Fibroblast of skin of left quadriceps (primary cell): Measurements from ENCODE around the gene DHRS7B.
A peak's percentile ranks its signal among the peaks of the same experiment; 100 is the strongest.
"Not testable (repeated sequence)": the region's sequence is repeated elsewhere in the genome, so short reads cannot be mapped to it uniquely, and the experiment has no call there.

Experiments
- DNase-seq, 2 experiments: peaks; one replicate each; pipeline ENCODE4 v3.0.0-alpha.2; 2013; ENCODE audit warnings: low read depth in 2 of 2

Gene DHRS7B

DNA sequence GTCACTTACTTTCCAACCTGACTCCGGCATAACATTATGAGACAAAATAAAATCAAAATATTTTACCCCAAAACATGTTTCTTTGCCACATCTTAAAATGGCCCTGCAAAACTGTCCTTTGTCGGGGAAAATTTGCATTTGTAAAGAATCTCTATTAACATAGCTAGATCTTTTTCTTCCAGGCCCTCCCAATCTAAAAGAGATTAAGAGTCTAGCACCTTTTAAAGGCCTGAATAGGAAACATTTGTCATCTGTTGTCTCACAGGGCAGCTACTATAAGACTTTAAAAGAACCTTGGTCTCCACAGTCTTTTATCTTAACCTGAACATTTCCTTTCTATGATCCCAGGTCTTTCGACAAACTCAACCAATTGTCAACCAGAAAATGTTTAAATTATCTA is 18.1 kb upstream of the DHRS7B start:
- no peak for DNase-seq

DNA sequence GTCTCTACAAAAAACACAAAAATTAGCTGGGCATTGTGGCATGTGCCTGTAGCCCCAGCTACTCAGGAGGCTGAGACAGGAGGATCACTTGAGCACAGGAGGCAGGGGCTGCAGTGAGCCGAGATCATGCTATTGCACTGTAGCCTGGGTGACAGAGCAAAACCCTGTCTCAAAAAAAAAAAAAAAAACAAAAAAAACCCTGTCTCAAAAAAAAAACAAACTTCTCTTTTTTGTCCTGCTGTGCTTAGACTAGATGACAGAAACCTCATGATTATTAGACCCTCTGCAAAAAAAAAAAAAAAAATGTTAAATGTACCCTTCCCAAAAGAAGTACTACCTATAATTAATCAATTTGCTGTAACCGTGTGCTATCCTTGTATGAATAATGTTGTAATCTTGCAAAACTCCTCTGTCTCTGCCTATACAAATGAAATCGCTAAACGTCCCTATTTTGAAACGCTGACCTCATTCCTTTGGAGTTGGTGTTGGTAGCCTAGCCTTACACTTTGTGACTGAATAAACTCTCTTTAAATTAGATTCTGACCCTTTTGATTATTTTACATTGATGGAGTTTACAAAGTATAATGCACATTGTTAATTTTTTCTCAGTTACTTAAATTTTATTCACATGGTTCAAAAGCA is 13.6 kb upstream of the DHRS7B start:
- DNase-seq, result no peak

GRCh38 chr17:21113716-21114115 is 13.0 kb upstream of the DHRS7B start:
- no peak for DNase-seq

GRCh38 chr17:21114791-21115190 is 12.0 kb upstream of the DHRS7B start:
- DNase-seq, result not testable (repeated sequence)

DNA sequence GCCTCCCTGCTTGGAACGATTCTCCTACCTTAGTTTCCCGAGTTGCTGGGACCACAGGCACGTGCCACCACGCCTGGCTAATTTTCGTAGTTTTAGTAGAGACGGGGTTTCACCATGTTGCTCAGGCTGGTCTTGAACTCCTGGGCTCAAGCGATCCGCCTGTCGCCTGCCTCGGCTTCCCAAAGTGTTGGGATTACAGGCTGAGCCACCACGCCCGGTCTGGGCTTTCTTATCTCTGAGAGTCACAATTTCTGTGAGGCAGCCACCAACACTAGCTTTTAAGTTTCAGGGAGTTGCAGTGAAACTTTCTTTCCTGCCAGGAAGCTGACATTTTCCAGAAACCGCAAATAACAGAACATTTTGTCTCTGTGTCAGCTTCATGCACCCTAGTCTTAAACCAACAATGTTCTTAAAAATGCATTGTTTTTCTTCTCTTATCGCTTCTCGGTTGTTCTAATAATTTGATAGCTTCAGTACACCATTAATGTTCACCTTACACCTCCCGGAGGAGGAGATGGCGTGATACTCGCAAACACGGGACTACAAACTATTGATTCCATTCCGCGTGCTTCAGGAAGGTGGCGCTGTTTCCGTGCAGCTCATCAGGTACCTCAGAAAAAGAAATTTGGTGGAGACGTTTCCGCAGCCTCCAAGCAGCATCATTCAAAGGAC is 7.4 kb upstream of the DHRS7B start:
- DNase-seq, result peak; percentile 22 to 23

- no peak for DNase-seq
Measured at GRCh38 chr17:21119919-21120249, 6.9 kb upstream of the DHRS7B start.

DNA sequence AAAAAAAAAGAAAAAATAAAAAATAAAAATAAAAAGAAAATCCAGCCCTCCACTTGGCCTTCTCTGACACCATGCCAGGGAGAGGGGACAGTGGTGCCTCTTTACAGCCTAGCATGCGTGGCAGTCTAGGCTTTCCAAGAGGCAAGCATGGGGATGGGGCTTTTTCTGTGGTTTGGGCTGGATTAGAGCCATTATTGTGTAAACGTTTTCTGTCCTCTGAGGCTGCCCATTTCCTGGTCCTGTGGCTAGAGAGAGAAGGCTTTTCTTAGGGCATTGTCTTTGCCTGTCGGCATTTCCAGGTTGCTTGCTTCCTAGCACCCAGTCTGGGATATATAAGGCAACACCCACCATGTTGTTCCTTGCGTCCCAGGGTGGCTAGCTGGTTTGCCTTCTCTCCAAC is 2.7 kb upstream of the DHRS7B start:
- DNase-seq, result no peak

DNA sequence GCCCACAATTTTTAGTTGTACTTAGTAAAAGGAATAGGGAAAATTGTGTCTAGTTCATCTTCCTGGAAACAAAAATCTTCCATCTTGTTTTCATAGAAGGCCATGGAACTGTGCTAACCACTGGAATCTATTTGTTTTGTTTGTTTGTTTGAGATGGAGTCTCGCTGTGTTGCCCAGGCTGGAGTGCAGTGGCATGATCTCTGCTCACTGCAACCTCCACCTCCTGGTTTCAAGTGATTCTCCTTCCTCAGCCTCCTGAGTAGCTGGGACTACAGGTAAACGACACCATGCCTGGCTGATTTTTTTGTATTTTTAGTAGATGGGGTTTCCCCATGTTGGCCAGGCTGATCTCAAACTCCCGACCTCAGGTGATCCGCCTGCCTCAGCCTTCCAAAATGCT is 2.2 kb upstream of the DHRS7B start:
- not testable (repeated sequence) for DNase-seq

GRCh38 chr17:21125862-21126261 is 902 bp upstream of the DHRS7B start:
- no peak for DNase-seq

GRCh38 chr17:21127509-21128077 is 829 bp downstream of the DHRS7B start:
- no peak for DNase-seq

DNA sequence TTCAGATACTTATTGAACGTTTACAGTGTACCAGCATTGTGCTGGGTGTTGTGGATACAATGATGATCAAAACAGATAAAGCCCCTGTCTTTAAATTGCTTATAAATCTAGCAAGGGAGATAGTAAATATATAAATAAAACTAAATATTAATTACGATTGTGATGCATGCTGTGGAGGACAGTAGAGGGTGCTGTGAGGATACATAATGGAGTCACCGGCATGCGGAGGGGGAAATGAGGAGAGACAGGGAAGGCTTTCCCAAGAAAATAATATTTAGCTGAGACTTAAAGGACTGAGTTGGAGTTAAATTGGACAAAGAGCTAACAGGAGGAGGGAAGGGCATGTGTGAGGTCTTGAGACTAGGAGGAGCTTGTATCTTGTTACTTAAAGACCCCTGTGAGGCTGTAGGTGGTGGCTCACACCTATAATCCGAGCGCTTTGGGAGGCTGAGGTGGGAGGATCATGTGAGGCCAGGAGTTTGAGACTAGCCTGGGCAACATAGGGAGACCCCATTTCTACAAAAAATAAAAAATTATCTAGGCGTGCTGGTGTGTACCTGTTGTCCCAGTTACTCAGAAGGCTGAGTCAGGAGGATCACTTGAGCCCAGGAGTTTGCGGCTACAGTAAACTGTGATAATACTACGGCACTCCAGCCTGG is 2.4 kb downstream of the DHRS7B start:
- peak; percentile 20 to 26 for DNase-seq

- no peak for DNase-seq
Measured at GRCh38 chr17:21131137-21131536, 4.4 kb downstream of the DHRS7B start.

DNA sequence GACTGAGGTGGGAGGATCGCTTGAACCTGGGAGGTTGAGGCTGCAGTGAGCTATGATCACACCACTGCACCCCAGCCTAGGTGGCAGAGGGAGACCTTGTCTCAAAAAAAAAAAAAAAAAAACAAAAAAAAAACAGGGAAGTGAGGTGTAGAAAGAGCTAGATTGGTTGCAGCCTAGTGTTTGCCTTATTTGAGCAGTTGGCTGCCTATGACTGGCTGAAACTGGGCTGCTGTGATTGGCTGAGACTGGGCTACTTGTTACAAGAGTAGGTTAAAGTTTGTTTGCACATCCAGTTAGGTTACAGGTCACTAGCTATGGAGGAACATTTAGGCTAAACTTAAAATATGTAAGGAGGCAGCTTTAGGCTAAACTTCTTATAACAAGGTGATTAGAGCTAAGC is 5.7 kb downstream of the DHRS7B start:
- no peak for DNase-seq

- no peak for DNase-seq
Measured at GRCh38 chr17:21134559-21134958, 7.8 kb downstream of the DHRS7B start.

GRCh38 chr17:21140911-21141310 is 14.1 kb downstream of the DHRS7B start:
- no peak for DNase-seq

- DNase-seq, result no peak
Measured at GRCh38 chr17:21141331-21141730, 14.6 kb downstream of the DHRS7B start.

GRCh38 chr17:21142065-21142464 is 15.3 kb downstream of the DHRS7B start:
- DNase-seq, result not testable (repeated sequence)

DNA sequence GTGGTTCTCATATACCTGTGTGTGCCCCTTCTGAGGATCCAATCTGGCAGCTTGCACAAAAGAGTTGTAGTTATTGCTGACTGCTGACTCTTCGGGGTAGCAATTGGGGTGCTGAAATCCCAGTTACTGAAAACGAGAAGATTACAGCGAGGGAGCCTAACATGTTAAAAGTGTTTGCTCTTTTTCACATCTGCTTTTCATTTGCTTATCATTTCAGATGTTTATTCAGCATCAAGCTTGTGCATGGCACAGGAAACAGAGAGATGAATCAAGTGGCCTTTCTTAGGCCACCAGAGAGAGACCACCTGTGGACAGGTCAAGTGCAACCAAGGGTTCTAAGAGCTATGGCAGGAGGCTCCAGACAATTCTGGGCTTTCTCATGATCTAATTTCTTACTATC is 16.9 kb downstream of the DHRS7B start:
- no peak for DNase-seq

GRCh38 chr17:21144299-21144698 is 17.5 kb downstream of the DHRS7B start:
- not testable (repeated sequence) for DNase-seq

- no peak for DNase-seq
Measured at GRCh38 chr17:21146362-21147015, 19.7 kb downstream of the DHRS7B start.

DNA sequence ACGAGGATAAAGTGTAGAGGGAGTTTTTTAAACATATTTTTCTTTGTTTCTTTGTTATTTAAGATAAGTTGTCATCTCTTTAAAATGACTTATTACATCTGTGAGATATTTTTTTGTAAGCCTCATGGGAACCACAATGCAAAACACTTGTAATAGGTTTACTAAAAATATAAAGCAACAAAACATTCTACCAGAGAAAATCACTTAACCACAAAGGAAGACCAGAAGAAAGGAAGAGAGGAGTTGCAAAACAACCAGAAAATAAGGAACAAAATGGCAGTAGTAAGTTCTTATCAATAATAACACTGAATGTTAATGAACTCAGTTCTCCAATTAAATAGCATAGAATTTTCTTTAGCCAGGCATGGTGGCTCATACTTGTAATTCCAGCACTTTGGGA is 22.9 kb downstream of the DHRS7B start:
- no peak for DNase-seq

- no peak for DNase-seq
Measured at GRCh38 chr17:21152731-21153130, 26.0 kb downstream of the DHRS7B start.
